PFSK-1 (cell line): ENCODE results near the gene UBFD1.

Experiments
- FOXP2 ChIP-seq: optimal IDR thresholded peaks from 2 replicates; pipeline ENCODE3; 2011; ENCODE audit warnings: borderline replicate concordance, control low read depth, inconsistent platforms; ENCODE audit not compliant: insufficient read depth; ENCODE audit errors: extremely low read length, extremely low read depth
- SIN3A ChIP-seq: IDR thresholded peaks from 2 replicates; pipeline ENCODE4 v1.6.1; 2012; ENCODE audit warnings: mild to moderate bottlenecking, low read length, moderate library complexity, borderline replicate concordance; ENCODE audit not compliant: insufficient read depth
- TAF1 ChIP-seq: IDR thresholded peaks from 2 replicates; pipeline ENCODE4 v1.6.1; 2012; ENCODE audit warnings: low read length, control low read depth, borderline replicate concordance; ENCODE audit not compliant: insufficient read depth

DNA sequence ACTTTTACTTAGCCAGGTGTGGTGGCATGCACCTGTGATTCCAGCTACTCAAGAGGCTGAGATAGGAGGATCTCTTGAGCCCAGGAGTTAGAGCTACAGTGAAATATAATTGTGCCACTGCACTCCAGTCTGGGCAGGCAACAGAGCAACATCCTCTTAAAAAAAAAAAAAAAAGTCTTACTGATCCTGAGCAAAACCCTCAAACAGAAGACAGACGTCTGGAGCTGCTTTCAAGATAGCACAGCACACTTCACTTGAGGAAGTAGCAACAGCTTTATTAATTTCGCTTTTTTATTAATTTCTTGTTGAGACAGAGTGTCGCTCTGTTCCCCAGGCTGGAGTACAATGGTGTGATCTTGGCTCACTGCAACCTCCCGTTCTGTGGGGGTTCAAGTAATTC, 37.0 kb upstream of the UBFD1 start:
- TF ChIP-seq TAF1 = no peak
- TF ChIP-seq FOXP2 = no peak
- no peak for TF ChIP-seq SIN3A
